HL-60/S4 (cell line): ENCODE results near the gene IGFALS.

Experiments used
- in situ Hi-C: fragments of 300-500 bp; cut with MboI; formaldehyde crosslinking; loops from 2 replicates; pipeline ENCODE4 v1.14.3; 2022; ENCODE audit warnings: low sequenced_read_pairs

IGFALS gene

GRCh38 chr16:1793578-1794220 lies at the start of gene IGFALS:
Gene IGFALS, minus strand, starts transcription at chr16:1793705. Its CDS starts 53 bp downstream, at chr16:1793652.
- in situ Hi-C loops, result no loop called here

- in situ Hi-C loops, result no loop called here
These were observed 46.0 kb upstream of the IGFALS start for GRCh38 chr16:1839554-1839953.

- in situ Hi-C loops, result no loop called here
These were observed 40.6 kb upstream of the IGFALS start for GRCh38 chr16:1834096-1834495.

- in situ Hi-C loops, result no loop called here
These were observed 39.4 kb upstream of the IGFALS start for GRCh38 chr16:1832838-1833454.

GRCh38 chr16:1831186-1832075 lies 37.9 kb upstream of the IGFALS start:
- in situ Hi-C loops, result no loop called here

- in situ Hi-C loops, result no loop called here
These were observed 36.7 kb upstream of the IGFALS start for GRCh38 chr16:1830213-1830612.

- in situ Hi-C loops, result no loop called here
These were observed 35.3 kb upstream of the IGFALS start for GRCh38 chr16:1828645-1829410.

- in situ Hi-C loops, result no loop called here
These were observed 33.4 kb upstream of the IGFALS start, which contains the start of the genes FAHD1 and HAGH for GRCh38 chr16:1826691-1827573. Gene FAHD1, plus strand, starts transcription at chr16:1827206. Its CDS starts 33 bp downstream, at chr16:1827239. Gene HAGH, minus strand, starts transcription at chr16:1826825. Its CDS starts 38 bp downstream, at chr16:1826787.

GRCh38 chr16:1825864-1826690 lies 32.6 kb upstream of the IGFALS start:
- in situ Hi-C loops, result no loop called here

GRCh38 chr16:1825381-1825863 lies 31.9 kb upstream of the IGFALS start:
- in situ Hi-C loops, result no loop called here

- in situ Hi-C loops, result no loop called here
These were observed 30.3 kb upstream of the IGFALS start for GRCh38 chr16:1823821-1824220.

GRCh38 chr16:1822801-1823200 lies 29.3 kb upstream of the IGFALS start:
- in situ Hi-C loops, result no loop called here

GRCh38 chr16:1821861-1822611 lies 28.5 kb upstream of the IGFALS start:
- in situ Hi-C loops, result no loop called here

- in situ Hi-C loops, result no loop called here
These were observed 27.4 kb upstream of the IGFALS start for GRCh38 chr16:1820946-1821290.

- in situ Hi-C loops, result no loop called here
These were observed 26.8 kb upstream of the IGFALS start for GRCh38 chr16:1820096-1820945.

- in situ Hi-C loops, result no loop called here
These were observed 26.1 kb upstream of the IGFALS start for GRCh38 chr16:1819611-1820010.

- in situ Hi-C loops, result no loop called here
These were observed 25.5 kb upstream of the IGFALS start for GRCh38 chr16:1818873-1819525.
